NT2/D1 (cell line): ENCODE results near the gene HNRNPK.

ENCODE experiments used
- DNase-seq: peaks from one replicate; pipeline ENCODE4 v3.0.0-alpha.2; 2011; ENCODE audit warnings: low read depth, low spot score
- H3K27me3 ChIP-seq: 2 replicates; pipeline ENCODE4 v1.6.0; 2011; ENCODE audit warnings: mild to moderate bottlenecking; ENCODE audit not compliant: insufficient read length, insufficient read depth
- H3K36me3 ChIP-seq: 2 replicates; pipeline ENCODE4 v1.6.1; 2011; ENCODE audit warnings: mild to moderate bottlenecking, low read length, mixed read lengths; ENCODE audit not compliant: insufficient read depth, insufficient read length
- H3K4me1 ChIP-seq: 2 replicates; pipeline ENCODE4 v1.5.1; 2011; ENCODE audit not compliant: insufficient read depth, insufficient read length
- H3K4me3 ChIP-seq: 2 replicates; pipeline ENCODE4 v1.5.1; 2011; ENCODE audit warnings: low read depth; ENCODE audit not compliant: insufficient read length
- H3K9ac ChIP-seq: 2 replicates; pipeline ENCODE4 v1.6.0; 2011; ENCODE audit warnings: low read depth; ENCODE audit not compliant: insufficient read length
- H3K9me3 ChIP-seq: 2 replicates; pipeline ENCODE4 v1.5.1; 2011; ENCODE audit warnings: mild to moderate bottlenecking, low read length; ENCODE audit not compliant: insufficient read depth
- SUZ12 ChIP-seq: IDR thresholded peaks from 2 replicates; pipeline ENCODE4 v1.6.1; 2011; ENCODE audit not compliant: insufficient read length, insufficient read depth; ENCODE audit errors: extremely low read depth
- YY1 ChIP-seq: IDR thresholded peaks from 2 replicates; pipeline ENCODE4 v1.6.1; 2011; ENCODE audit not compliant: insufficient read length, insufficient read depth
- ZNF274 ChIP-seq: IDR thresholded peaks from 2 replicates; pipeline ENCODE4 v1.6.1; 2011; ENCODE audit warnings: mild to moderate bottlenecking, low read depth, low read length

The HNRNPK gene

DNA sequence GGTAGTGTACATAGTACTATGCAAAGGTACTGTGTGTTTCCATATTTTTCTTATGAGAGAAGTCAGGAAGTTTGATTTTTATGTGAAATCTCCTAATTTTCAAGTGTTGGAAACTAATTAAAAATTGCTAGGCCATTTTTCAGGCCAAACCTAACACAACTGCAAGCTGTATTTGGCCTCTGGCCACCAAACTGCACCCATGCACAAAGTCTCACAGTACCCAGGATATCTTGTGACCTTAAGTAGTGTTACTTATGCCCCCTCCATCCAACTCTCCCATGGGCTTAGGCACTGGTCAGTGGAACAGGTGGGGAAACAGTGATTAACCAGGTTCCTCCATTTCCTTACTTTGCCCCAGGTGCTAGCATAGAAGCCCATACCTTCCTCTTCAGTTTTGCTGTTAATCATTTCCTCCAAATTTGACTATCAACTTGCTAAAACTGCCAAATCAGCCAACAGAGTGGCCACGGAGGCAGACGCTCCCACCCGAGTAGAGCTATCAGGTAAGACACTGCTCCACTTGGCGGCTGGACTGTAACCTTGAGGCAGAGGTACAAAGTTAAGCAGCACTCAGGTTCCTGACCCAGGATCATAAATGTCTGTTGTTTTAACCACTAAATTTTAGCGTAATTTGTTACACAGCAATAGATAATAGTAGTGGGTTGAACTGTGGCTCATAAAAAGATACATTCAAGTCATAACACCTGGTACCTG is 39.3 kb downstream of the HNRNPK start:
- TF ChIP-seq SUZ12 (no peak), YY1 (no peak), ZNF274 (no peak)
- Histone ChIP-seq H3K36me3 (peaks cover 54% of the 10 kb centered on the region), H3K27me3 (no peaks in the 10 kb centered on the region)

DNA sequence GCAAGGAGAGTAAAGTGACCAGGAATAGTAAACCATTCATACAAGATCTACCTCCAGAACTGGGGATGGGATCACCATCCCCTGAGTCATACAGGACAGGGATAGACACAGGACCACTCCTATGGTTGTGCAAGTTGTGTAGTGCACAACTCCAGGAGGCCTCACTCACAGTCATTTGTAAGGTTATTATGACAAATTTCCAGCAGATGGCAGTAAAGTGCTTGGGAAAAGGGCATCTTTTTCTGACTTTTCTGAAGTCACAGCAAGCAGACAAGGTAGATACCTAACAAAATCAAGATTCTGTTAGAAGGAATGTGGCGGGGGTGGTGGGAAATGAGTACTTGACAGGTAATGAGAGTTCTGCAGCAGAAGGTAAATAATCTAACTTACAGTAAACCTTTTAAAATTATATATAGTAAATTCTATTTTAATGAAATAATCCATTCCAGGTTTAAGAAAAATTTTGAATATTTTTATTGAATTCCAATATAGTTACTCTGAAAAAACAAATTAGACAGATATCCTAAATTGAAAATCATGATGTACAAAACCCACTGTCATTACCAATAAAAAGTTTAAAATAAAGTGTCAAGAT is 42.1 kb downstream of the HNRNPK start:
- peak; percentile 51 for DNase-seq
- H3K4me1 ChIP-seq = no peaks in the 10 kb centered on the region
- TF ChIP-seq YY1 = no peak
- no peak for TF ChIP-seq ZNF274
- no peak for TF ChIP-seq SUZ12
- H3K36me3 ChIP-seq = peaks cover 39% of the 10 kb centered on the region
- no peak overlapping the region for H3K9ac ChIP-seq
- no peaks in the 10 kb centered on the region for H3K9me3 ChIP-seq
- no peaks in the 10 kb centered on the region for H3K27me3 ChIP-seq
- H3K4me3 ChIP-seq = no peak overlapping the region

More for the DNA sequence above, 39.3 kb downstream of the HNRNPK start:
- no peak for DNase-seq
- H3K9ac ChIP-seq = no peak overlapping the region
- no peaks in the 10 kb centered on the region for H3K4me1 ChIP-seq
- H3K4me3 ChIP-seq = no peak overlapping the region
- no peaks in the 10 kb centered on the region for H3K9me3 ChIP-seq

DNA sequence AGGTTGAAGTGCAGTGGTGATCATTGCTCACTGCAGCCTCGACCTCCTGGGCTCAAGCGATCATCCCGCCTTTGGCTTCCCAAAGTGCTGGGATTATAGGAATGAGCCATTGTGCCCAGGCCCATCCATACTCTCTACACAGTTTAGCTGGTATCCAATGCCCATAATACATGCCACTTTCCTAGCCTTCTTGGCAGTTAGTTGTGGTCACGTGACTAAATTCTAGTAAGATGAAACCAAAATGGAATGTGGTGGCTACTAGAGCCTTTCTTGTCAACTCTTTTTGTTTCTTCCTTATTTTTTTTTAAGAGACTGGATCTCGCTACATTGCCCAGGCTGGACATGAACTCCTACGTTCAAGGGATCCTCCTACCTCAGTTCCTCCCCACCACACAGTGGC is 43.5 kb downstream of the HNRNPK start:
- Histone ChIP-seq H3K36me3 (peaks cover 31% of the 10 kb centered on the region), H3K9me3 (no peaks in the 10 kb centered on the region), H3K4me1 (no peaks in the 10 kb centered on the region), H3K9ac (no peak overlapping the region), H3K27me3 (no peaks in the 10 kb centered on the region), H3K4me3 (no peak overlapping the region)
- TF ChIP-seq SUZ12 (no peak), ZNF274 (no peak), YY1 (no peak)
- no peak for DNase-seq

DNA sequence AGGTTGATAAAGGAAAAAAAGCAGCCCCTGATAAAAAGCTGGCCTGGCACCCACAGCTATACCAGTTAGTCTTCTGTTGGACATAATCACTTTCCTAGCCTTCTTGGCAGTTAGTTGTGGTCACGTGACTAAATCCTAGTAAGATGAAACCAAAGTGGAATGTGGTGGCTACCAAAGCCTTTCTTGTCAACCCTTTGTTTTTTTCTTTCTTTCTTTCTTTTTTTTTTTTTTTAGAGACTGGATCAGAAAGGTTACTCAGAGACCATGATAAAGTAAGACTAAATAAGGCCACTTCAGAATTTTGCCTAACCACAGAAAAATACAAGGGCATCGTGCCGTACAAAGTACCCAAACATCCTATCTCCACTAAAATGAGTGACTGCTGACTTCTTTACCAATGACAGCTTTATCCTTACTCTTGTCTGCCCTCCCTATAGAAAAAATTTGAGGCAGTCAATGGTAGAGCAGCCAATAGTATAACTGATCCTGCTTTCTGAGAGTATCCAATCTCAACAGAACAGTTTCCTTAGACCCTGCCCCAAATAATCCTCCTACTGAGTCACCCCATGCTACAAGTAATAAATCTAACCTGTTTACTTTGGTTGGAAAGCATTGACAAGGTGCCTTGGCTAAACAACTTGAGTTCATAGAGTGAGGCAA is 44.6 kb downstream of the HNRNPK start:
- no peak for TF ChIP-seq SUZ12
- TF ChIP-seq ZNF274 = no peak
- H3K27me3 ChIP-seq = no peaks in the 10 kb centered on the region
- peaks cover 20% of the 10 kb centered on the region for H3K36me3 ChIP-seq
- DNase-seq = no peak
- H3K9me3 ChIP-seq = no peaks in the 10 kb centered on the region
- H3K9ac ChIP-seq = no peak overlapping the region
- H3K4me1 ChIP-seq = no peaks in the 10 kb centered on the region
- no peak overlapping the region for H3K4me3 ChIP-seq

DNA sequence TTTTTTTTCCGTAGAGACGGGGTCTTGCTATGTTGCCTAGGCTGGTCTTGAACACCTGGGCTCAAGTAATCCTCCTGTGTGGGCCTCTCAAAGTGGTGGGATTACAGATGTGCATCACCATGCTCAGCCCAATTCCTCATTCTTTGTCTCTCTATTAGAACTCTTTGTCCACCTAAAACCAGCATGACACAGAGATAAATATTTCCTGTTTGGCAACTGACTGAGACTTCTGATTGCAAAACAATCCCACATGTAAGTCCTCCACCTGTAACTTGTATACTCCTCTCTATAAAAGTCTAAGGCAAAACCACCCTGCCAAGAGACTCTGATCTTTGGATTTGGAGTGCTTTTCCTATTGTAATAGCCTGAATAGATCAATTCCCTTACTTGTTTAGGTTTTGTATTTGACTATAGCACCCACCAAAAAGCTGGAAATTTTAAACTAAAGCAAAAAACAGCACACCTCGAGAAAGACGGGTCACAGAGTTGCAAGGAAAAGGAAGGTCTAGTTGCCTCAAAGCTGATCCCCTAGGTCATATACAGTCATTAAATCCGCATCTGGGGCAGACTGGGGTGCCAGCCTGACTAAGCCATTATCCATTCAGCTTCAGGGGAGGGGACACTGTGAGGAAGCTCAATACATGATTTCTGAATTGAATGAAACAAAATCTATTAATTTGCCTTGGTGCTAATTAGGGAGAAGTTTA is 45.3 kb downstream of the HNRNPK start:
- no peak for TF ChIP-seq SUZ12
- no peak for TF ChIP-seq ZNF274
- no peak for TF ChIP-seq YY1
- DNase-seq = no peak
- Histone ChIP-seq H3K9me3 (no peaks in the 10 kb centered on the region), H3K36me3 (peaks cover 15% of the 10 kb centered on the region), H3K4me3 (no peak overlapping the region), H3K9ac (no peak overlapping the region), H3K4me1 (no peaks in the 10 kb centered on the region), H3K27me3 (no peaks in the 10 kb centered on the region)

DNA sequence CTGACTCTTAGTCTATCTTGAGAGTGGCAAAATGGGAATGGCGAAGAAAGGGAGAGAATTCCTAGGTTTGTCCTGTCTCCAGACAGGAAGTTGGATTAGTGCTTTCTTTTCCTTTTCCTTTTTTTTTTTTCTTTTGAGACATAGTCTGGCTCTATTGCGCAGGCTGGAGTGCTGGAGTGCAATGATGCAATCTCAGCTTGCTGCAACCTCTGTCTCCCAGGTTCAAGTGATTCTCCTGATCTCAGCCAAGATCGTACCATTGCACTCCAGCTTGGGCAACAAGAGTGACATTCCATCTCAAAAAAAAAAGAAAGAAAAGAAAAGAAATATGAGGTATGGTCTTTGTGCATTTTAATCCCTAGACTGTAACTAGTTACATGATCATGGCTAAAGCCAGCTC is 46.2 kb downstream of the HNRNPK start:
- Histone ChIP-seq H3K9me3 (no peaks in the 10 kb centered on the region), H3K9ac (no peak overlapping the region), H3K36me3 (peaks cover 8% of the 10 kb centered on the region), H3K4me1 (no peaks in the 10 kb centered on the region), H3K4me3 (no peak overlapping the region), H3K27me3 (no peaks in the 10 kb centered on the region)
- no peak for DNase-seq
- TF ChIP-seq ZNF274 = no peak
- TF ChIP-seq SUZ12 = no peak
- no peak for TF ChIP-seq YY1

DNA sequence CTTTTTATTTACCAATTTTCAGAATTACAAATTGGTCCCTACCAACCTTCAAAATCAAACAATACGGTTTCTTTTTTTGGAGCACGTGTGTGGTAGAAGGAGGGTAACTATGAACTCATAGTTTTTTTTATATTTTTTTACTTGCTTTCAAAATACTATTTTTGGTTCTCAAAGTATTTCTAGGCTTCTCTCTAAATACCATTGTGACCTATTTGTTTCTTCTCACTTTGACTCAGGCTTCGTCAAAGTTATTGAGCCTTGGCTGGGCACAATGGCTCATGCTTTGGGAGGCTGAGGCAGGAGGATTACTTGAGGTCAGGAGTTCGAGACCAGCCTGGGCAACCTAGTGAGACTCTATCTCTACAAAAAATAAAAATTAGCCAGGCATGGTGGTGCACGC is 47.2 kb downstream of the HNRNPK start:
- Histone ChIP-seq H3K27me3 (no peaks in the 10 kb centered on the region), H3K9ac (no peak overlapping the region), H3K36me3 (peaks cover 2% of the 10 kb centered on the region), H3K4me1 (no peaks in the 10 kb centered on the region), H3K9me3 (no peaks in the 10 kb centered on the region), H3K4me3 (no peak overlapping the region)
- TF ChIP-seq SUZ12 (no peak), ZNF274 (no peak), YY1 (no peak)
- no peak for DNase-seq
